GM18951 (cell line): ENCODE results near the gene AKAP8L.

Experiments used
- POLR2A ChIP-seq: IDR thresholded peaks from 4 replicates; pipeline ENCODE4 v1.6.1; 2011; ENCODE audit warnings: mild to moderate bottlenecking; ENCODE audit not compliant: insufficient read length, insufficient read depth; ENCODE audit errors: extremely low read depth
- in situ Hi-C: fragments of 300-500 bp; cut with MboI; formaldehyde crosslinking; loops from one replicate; pipeline ENCODE4 v1.12.0; 2022; ENCODE audit warnings: low sequenced_read_pairs, mixed read lengths, inconsistent platforms; ENCODE audit not compliant: unreplicated experiment

Gene AKAP8L

DNA sequence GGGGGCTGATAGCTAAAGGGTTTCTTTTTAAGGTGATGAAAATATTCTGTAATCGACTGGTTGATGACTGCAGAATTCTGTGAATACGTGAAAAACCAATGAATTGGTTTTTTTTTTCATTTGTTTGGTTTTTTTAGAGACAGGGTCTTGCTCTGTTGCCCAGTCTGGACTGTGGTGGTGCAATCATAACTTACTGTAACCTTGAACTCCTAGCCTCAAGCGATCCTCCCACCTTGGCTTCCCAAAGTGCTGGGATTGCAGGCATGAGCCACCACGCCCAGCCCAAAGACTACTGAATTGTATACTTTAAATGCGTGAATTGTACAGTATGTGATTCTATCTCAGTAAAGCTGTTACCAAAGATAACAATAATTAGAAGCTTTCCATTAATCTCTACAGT is 24.4 kb downstream of the AKAP8L start:
- in situ Hi-C loops, result no loop called here
- no peak for TF ChIP-seq POLR2A

GRCh38 chr19:15393963-15394362 is 24.8 kb downstream of the AKAP8L start:
- no peak for TF ChIP-seq POLR2A
- in situ Hi-C loops, result no loop called here

DNA sequence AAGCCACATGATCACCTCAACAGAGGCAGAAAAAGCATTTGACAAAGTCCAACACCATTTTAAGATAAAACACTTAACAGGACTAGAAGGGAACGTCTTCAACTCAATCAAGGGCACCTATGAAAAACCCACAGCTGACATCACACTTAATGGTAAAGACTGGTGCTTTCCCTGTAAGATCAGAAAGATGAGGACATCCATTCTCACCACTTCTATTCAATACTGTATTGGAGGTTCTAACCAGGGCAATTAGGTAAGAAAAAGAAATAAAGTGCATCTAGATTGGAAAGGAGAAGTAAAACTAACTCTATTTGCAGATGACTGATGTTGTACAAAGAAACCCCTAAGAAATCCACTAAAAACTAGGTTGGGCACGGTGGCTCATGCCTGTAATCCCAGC is 28.0 kb downstream of the AKAP8L start:
- TF ChIP-seq POLR2A, result no peak

DNA sequence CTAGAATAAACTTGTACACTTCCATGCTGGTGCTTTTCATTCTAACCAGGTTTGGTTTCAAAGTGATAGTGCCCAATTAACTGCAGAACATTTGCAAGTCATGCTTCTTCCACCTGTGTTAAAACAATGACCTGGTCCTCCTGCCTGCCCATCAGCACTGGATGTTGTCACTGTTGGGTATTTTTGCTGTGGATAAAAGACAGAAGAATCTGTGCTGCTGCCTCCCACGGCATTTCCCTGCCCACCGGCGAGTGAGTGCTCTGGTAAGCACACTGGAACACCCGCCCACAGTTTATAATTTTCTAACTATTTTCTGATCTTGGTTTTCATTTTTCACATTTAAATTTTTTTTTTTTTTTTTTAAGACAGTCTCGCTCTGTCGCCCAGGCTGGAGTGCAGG is 36.9 kb downstream of the AKAP8L start:
- in situ Hi-C loops, result no loop called here
- TF ChIP-seq POLR2A, result no peak

More for the DNA sequence above, 28.0 kb downstream of the AKAP8L start:
- in situ Hi-C loops, result no loop called here

DNA sequence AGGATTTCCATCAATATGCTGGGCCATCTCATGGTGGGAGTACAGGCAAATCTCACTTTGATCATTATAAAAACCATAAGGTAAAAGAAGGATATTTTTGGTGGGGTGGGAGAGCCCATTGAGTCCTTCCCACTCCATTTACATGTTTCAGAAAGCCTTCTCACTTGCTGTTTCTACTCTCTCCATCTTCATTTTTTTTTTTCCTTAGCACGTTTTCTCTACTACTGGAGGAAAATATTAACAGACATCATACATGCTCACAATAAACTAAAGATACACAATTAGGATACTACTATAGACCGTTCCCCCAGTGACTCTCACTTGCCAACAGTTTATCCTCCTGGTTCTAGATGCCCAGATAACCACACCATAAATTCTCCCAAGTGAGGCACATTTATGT is 37.4 kb downstream of the AKAP8L start:
- in situ Hi-C loops, result no loop called here
- no peak for TF ChIP-seq POLR2A

DNA sequence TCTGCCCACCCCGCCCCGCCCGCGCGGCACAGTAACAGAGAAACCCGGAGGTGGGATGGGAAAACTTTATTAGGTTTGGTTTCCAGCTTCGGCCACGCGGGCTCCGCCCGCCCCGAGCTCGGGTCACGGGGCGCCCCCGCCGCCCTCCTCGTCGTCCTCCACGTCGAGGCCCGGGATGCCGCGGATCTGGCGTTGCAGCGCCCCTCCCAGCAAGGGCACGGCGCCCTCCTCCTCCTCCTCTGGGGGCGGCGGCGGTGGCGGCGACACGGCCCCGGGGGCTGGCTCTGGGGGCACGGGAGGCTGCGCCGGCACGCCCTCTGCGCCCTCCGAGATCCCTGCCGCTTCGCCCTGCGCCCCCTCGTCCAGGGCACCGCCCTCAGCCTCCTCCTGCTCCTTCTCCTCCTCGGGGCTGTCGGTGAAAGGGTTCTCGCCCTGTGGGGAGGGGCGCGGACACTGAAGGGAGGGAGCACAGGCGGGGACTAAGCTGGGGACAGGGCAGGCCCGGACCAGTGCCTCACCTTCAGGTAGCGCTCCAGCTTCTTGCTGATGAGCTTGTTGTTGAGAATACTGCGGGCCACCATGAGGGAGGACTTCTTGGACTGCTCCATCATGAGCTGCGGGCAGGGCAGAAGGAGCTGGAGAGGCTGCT is 38.7 kb downstream of the AKAP8L start:
- no peak for TF ChIP-seq POLR2A
- in situ Hi-C loops, result no loop called here

DNA sequence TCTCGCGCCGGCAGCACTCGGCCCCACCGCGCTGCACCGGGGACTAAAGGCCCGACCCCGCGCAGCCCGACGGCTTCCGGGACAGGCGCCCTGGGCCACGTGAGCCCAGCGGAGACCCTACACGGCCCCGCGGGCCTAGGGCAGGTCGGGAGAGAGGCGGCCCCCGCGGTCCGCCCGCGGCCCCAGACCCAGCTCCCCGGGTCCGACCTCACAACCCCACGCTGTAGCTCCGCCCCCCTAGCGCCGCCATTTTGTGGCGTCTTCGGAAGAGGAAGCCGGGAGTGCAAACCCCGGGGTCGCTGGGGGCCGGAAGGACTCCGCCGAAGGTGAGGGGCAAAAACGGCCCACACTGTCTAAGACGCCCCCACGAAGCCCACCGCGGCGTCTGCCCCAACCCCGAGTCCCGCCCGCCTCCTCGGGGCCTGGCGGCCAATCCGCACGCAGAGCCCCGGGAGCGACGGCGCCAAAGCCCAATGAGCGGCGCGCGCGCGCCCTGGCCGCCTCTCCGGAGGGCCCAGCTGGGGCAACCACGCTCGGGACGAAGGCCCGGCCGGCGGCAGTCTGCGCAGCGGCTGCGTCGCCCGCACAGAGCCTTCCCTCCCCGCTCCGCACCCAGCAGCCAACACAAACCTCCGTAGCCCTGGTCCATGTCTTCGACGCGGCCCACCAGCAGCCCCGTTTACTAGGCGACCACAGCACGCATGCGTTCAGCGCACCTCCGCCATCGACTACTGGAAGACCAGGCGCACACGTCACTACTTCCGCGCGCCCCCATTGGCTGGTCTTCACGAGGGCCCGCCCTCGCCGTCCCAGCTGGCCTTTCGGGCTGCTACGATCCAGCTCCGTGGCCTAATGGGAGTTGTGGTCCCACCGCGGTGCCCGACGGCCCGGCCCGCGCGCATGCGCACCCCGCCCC is 39.4 kb downstream of the AKAP8L start, which contains the start of gene AKAP8:
Gene AKAP8, minus strand, starts transcription at position 705 of the 916 bp plus-strand sequence. Its CDS starts 56 bp downstream, at position 649.
- in situ Hi-C loops, result no loop called here
- peak; percentile 74 for TF ChIP-seq POLR2A

GRCh38 chr19:15378534-15379082 is 40.2 kb downstream of the AKAP8L start:
- in situ Hi-C loops, result no loop called here
- peak; percentile 36 for TF ChIP-seq POLR2A

- TF ChIP-seq POLR2A, result no peak
- in situ Hi-C loops, result no loop called here
Observed at GRCh38 chr19:15374796-15375440, 43.9 kb downstream of the AKAP8L start.

DNA sequence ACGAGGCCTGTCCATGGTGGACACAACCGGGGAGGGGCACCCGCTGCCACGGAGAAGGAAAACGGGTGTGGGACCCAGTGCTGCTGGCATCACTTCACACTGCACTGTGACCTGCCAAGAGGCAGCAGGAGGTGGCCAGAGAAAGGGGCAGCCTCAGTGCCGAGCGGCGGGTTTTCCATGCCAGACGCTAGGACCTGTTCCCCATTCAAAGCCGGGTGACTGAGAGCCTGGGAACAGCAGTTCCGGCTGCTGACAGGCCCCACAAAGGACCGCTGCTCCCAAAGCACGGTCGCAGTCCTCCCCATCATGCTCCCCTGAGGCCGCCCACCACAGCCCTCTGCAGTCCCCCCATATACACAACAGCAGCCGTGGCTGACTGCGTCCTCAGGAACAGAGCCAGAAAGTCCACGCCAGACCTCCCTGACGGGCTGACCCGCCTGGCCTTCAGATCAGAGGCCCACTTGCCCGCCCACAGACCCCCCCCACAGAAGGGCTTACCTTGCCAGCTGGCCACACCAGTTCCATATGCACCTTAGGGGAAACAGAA is 44.6 kb downstream of the AKAP8L start:
- no peak for TF ChIP-seq POLR2A
- in situ Hi-C loops, result no loop called here

DNA sequence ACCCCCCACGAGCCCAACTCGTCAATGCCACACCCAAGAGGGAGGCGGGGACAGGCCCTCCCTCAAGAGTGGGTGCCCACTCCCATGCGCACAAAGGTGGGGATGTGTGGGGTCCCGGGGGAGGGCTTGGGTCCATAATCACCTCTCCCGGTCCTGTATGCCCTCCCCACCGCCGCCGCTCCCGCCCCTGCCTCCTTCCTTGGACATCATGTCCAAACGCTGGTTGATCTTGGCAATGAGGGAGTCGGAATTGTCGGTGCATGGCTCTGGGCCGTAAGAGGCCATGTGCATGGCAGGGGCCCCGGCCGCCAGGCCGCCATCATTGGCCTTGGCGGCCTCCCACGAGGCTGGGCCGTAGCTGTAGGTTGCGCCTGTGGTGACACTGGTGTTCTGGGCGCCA is 45.1 kb downstream of the AKAP8L start:
- no peak for TF ChIP-seq POLR2A
- in situ Hi-C loops, result no loop called here

DNA sequence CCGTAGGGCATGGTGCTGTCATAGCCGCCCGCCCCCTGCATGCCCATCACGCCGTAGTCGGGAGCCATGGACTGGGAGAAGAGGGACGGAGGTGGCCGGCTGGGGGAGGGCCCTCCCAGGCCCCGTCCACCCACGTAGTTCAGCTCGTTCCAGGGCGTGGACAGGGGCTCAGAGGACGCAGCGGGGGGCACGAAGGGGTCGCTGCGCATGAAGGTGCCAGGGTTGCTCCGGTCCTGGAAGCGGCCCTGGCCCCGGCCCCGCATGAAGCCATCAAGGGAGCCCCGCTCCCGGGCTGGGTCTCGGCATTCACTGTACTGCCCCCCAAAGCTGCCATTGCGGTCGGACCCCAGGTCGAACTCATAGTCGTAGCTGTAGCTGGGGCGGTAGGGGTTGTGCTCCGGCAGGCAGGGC is 45.9 kb downstream of the AKAP8L start:
- in situ Hi-C loops, result no loop called here
- TF ChIP-seq POLR2A, result no peak

GRCh38 chr19:15372470-15372869 is 46.3 kb downstream of the AKAP8L start:
- TF ChIP-seq POLR2A, result no peak
- in situ Hi-C loops, result no loop called here
